Prostate gland (tissue), 2 donors: ENCODE data around the gene DNMT1.

Experiments
- POLR2AphosphoS5 ChIP-seq: sonication (generic); formaldehyde crosslinking; IDR thresholded peaks from one replicate; pipeline ENCODE4 v1.6.1; 2017; ENCODE audit warnings: antibody characterized with exemption
- TF ChIP-seq, protein P1 (sequence below), 4 experiments: fragments of 200-600 bp in 2 of 4; fragments of 450-650 bp in 2 of 4; sonication (generic) in 2 of 4; IDR thresholded peaks; 1 replicate in 3 of 4; 2 replicates in 1 of 4; pipeline ENCODE4 v1.5.1; 2016 to 2019; ENCODE audit warnings: antibody characterized with exemption in 4 of 4, mild to moderate bottlenecking in 2 of 4, moderate library complexity in 2 of 4

DNA sequence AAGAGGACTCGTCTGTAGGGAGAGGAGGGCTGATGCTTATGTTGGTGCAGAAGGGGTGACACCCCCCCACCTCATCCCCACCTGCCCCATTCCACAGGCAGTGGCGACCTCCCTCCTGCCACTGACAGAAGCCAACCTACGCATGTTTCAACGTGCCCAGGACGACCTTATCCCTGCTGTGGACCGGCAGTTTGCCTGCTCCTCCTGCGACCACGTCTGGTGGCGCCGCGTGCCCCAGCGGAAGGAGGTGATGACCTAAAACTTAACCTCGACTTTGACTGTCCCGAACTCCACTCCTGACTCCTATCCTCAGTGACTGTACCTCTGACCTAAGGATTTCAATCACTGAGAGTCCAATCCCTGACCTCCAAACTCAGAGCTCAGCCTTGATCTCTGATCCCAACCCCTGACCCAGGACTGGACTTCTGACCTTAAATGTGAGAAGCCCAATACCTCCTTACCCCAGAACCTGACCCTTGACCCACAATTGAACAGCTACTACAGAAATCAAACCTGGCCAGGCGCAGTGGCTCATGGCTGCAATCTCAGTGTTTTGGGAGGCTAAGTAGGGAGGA, 104.9 kb downstream of the DNMT1 start:
- TF ChIP-seq, protein P1, sequence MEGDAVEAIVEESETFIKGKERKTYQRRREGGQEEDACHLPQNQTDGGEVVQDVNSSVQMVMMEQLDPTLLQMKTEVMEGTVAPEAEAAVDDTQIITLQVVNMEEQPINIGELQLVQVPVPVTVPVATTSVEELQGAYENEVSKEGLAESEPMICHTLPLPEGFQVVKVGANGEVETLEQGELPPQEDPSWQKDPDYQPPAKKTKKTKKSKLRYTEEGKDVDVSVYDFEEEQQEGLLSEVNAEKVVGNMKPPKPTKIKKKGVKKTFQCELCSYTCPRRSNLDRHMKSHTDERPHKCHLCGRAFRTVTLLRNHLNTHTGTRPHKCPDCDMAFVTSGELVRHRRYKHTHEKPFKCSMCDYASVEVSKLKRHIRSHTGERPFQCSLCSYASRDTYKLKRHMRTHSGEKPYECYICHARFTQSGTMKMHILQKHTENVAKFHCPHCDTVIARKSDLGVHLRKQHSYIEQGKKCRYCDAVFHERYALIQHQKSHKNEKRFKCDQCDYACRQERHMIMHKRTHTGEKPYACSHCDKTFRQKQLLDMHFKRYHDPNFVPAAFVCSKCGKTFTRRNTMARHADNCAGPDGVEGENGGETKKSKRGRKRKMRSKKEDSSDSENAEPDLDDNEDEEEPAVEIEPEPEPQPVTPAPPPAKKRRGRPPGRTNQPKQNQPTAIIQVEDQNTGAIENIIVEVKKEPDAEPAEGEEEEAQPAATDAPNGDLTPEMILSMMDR (IDR thresholded peaks at IDR 0.05): no peak
- no peak for TF ChIP-seq POLR2AphosphoS5
